Head of caudate nucleus (tissue), 42 donors: Measurements from ENCODE around the gene PRICKLE4.
"Not testable (repeated sequence)": the region's sequence is repeated elsewhere in the genome, so short reads cannot be mapped to it uniquely, and the experiment has no call there.

Experiments used
- DNase-seq, 42 donors: peaks; one replicate each; pipeline versions ENCODE4 v3.0.0 to v3.0.0-alpha.2; 2020 to 2021; ENCODE audit warnings: mixed read lengths in 7 of 42
- intact Hi-C: fragments of 100-400 bp; cut with DNase I; formaldehyde crosslinking; loops from one replicate; pipeline ENCODE4 v1.15.0; 2022

PRICKLE4 gene

GRCh38 chr6:41785689-41786450, 5.3 kb downstream of the PRICKLE4 start:
- peak in 34 of 42 donors; percentile 11 to 59 (median 46) for DNase-seq
- intact Hi-C loops, result loop anchor here (5.0 to 10.0 kb wide), 2 partner anchors 151 to 429 kb away; partner anchors contain the start of gene MRPS10

- DNase-seq, result peak; percentile 65 to 96 (median 91)
- intact Hi-C loops, result loop anchor here (1.0 to 10.0 kb wide), 3 partner anchors 135 to 428 kb away; partner anchors contain the start of genes BYSL, MED20 and MRPS10
These were observed 6.1 kb downstream of the PRICKLE4 start for GRCh38 chr6:41786451-41787218.

- peak; percentile 85 to 99 (median 96) for DNase-seq
- intact Hi-C loops, result loop anchor here (1.0 to 10.0 kb wide), 3 partner anchors 134 to 427 kb away; partner anchors contain the start of genes BYSL, MED20 and MRPS10
These were observed 6.8 kb downstream of the PRICKLE4 start, which contains the start of gene TOMM6 for GRCh38 chr6:41787219-41787917. Gene TOMM6 (plus strand): TSS chr6:41787694. CDS start chr6:41787698, 4 bp downstream.

GRCh38 chr6:41789390-41789724, 8.8 kb downstream of the PRICKLE4 start:
- no peak for DNase-seq
- intact Hi-C loops, result loop anchor here (5.0 to 10.0 kb wide), 2 partner anchors 148 to 425 kb away; partner anchors contain the start of gene MRPS10

- DNase-seq, result no peak
- intact Hi-C loops, result no loop called here
These were observed 9.5 kb downstream of the PRICKLE4 start for GRCh38 chr6:41790045-41790444.

GRCh38 chr6:41791305-41791704, 10.7 kb downstream of the PRICKLE4 start:
- no peak for DNase-seq
- intact Hi-C loops, result no loop called here

GRCh38 chr6:41791984-41792383, 11.4 kb downstream of the PRICKLE4 start:
- DNase-seq, result no peak
- intact Hi-C loops, result no loop called here

GRCh38 chr6:41796474-41796873, 15.9 kb downstream of the PRICKLE4 start:
- intact Hi-C loops, result no loop called here

GRCh38 chr6:41798901-41799558, 18.4 kb downstream of the PRICKLE4 start:
- intact Hi-C loops, result no loop called here
- DNase-seq, result no peak

More at GRCh38 chr6:41796474-41796873, 15.9 kb downstream of the PRICKLE4 start:
- no peak for DNase-seq

GRCh38 chr6:41799559-41799911, 19.0 kb downstream of the PRICKLE4 start:
- intact Hi-C loops, result no loop called here
- no peak for DNase-seq

- intact Hi-C loops, result no loop called here
- peak in 29 of 42 donors; percentile 13 to 83 (median 50) for DNase-seq
These were observed 20.8 kb downstream of the PRICKLE4 start for GRCh38 chr6:41801380-41801779.

- intact Hi-C loops, result no loop called here
- no peak for DNase-seq
These were observed 25.5 kb downstream of the PRICKLE4 start for GRCh38 chr6:41805830-41806774.

GRCh38 chr6:41811095-41811494, 30.5 kb downstream of the PRICKLE4 start:
- intact Hi-C loops, result no loop called here
- DNase-seq, result no peak

GRCh38 chr6:41811946-41812345, 31.4 kb downstream of the PRICKLE4 start:
- intact Hi-C loops, DNase-seq: not testable (repeated sequence)

GRCh38 chr6:41813469-41813868, 32.9 kb downstream of the PRICKLE4 start:
- intact Hi-C loops, result no loop called here
- no peak for DNase-seq

- DNase-seq, result no peak
- intact Hi-C loops, result no loop called here
These were observed 33.4 kb downstream of the PRICKLE4 start for GRCh38 chr6:41813956-41814355.

GRCh38 chr6:41814629-41815028, 34.0 kb downstream of the PRICKLE4 start:
- intact Hi-C loops, result no loop called here
- DNase-seq, result no peak

GRCh38 chr6:41815587-41815986, 35.0 kb downstream of the PRICKLE4 start:
- intact Hi-C loops, result no loop called here
- no peak for DNase-seq
